SK-N-SH (cell line): ENCODE data around the gene C1S. TPM values are rescaled to one million over a fixed set of nuclear protein-coding genes. Genes with fewer than 3 reads are reported as not detected.
A peak's percentile ranks its signal among the peaks of the same experiment; 100 is the strongest.

Experiments used
- CTCF ChIA-PET: fragments of 300-600, 350-600 bp; formaldehyde crosslinking; extraction: SDS; loops from one replicate; lab custom pipeline; 2021; lab: Yijun Ruan, JAX
- POLR2A ChIA-PET: fragments of 350-600 bp; sonication (Branson Sonifier 250); formaldehyde crosslinking; extraction: SDS; loops from one replicate; lab custom pipeline; 2020; ENCODE audit warnings: antibody characterized with exemption, inconsistent platforms; lab: Yijun Ruan, JAX
- DNase-seq: peaks from one replicate; pipeline ENCODE4 v3.0.0; 2012
- H2AFZ ChIP-seq: fragments of 200-600 bp; sonication (generic); 2 replicates; pipeline ENCODE4 v1.8.1; 2016; ENCODE audit warnings: antibody characterized with exemption, mild to moderate bottlenecking, low read depth
- H3F3A ChIP-seq: fragments of 200-600 bp; sonication (generic); replicated peaks from 2 replicates; pipeline ENCODE3; 2016; ENCODE audit warnings: antibody characterized with exemption, mild to moderate bottlenecking; ENCODE audit not compliant: insufficient read depth
- H3K27ac ChIP-seq, 2 experiments: fragments of 200-500 bp in 1 of 2; fragments of 200-600 bp in 1 of 2; sonication (Bioruptor generic) in 1 of 2; sonication (generic), shearing (Covaris generic) in 1 of 2; 2 replicates each; pipeline versions ENCODE4 v1.5.1 to v1.6.1; 2014 to 2016; ENCODE audit warnings: low read depth in 2 of 2, inconsistent platforms in 1 of 2, low read length in 1 of 2, mild to moderate bottlenecking in 1 of 2, mixed read lengths in 1 of 2
- H3K27me3 ChIP-seq: fragments of 200-600 bp; sonication (generic), shearing (Covaris generic); 2 replicates; pipeline ENCODE4 v1.6.1; 2016; ENCODE audit warnings: mixed run types; ENCODE audit not compliant: insufficient read depth
- H3K36me3 ChIP-seq, 2 experiments: fragments of 200-500 bp in 1 of 2; fragments of 200-600 bp in 1 of 2; sonication (Bioruptor generic) in 1 of 2; sonication (generic) in 1 of 2; replicated peaks in 1 of 2; 2 replicates each; pipeline versions ENCODE3 to v1.5.1; 2014 to 2016; ENCODE audit warnings: low read length in 1 of 2, mild to moderate bottlenecking in 1 of 2; ENCODE audit not compliant: insufficient read depth in 2 of 2, control insufficient read depth in 1 of 2
- H3K4me1 ChIP-seq, 2 experiments: fragments of 200-500 bp in 1 of 2; fragments of 200-600 bp in 1 of 2; sonication (Bioruptor generic) in 1 of 2; sonication (generic), shearing (Covaris generic) in 1 of 2; 2 replicates each; pipeline versions ENCODE4 v1.5.1 to v1.6.1; 2014 to 2016; ENCODE audit warnings: low read depth in 1 of 2, low read length in 1 of 2, mixed run types in 1 of 2; ENCODE audit not compliant: insufficient read depth in 2 of 2, control insufficient read depth in 1 of 2
- H3K4me2 ChIP-seq: fragments of 200-600 bp; sonication (generic), shearing (Covaris generic); 2 replicates; pipeline ENCODE4 v1.6.1; 2017; ENCODE audit warnings: mixed run types
- H3K4me3 ChIP-seq, 2 experiments: fragments of 200-500 bp in 1 of 2; fragments of 200-600 bp in 1 of 2; sonication (Bioruptor generic) in 1 of 2; sonication (generic), shearing (Covaris generic) in 1 of 2; 2 replicates each; pipeline versions ENCODE4 v1.5.1 to v1.8.1; 2014 to 2016; ENCODE audit warnings: low read depth in 2 of 2, inconsistent platforms in 1 of 2, low read length in 1 of 2, mild to moderate bottlenecking in 1 of 2, mixed read lengths in 1 of 2, moderate library complexity in 1 of 2
- H3K79me2 ChIP-seq: fragments of 200-600 bp; sonication (generic); 2 replicates; pipeline ENCODE4 v1.8.1; 2017; ENCODE audit warnings: mild to moderate bottlenecking; ENCODE audit not compliant: insufficient read depth
- H3K9ac ChIP-seq: fragments of 200-600 bp; sonication (generic); 2 replicates; pipeline ENCODE4 v1.6.1; 2017; ENCODE audit warnings: mixed run types
- H3K9me2 ChIP-seq: fragments of 200-600 bp; sonication (generic); 2 replicates; pipeline ENCODE4 v1.6.1; 2017; ENCODE audit warnings: mixed run types
- H3K9me3 ChIP-seq: fragments of 200-600 bp; sonication (generic); 2 replicates; pipeline ENCODE4 v1.6.1; 2017; ENCODE audit warnings: mixed run types, mild to moderate bottlenecking, moderate library complexity
- H4K20me1 ChIP-seq: fragments of 200-600 bp; sonication (generic); 2 replicates; pipeline ENCODE4 v1.6.1; 2017; ENCODE audit warnings: mild to moderate bottlenecking, mixed run types; ENCODE audit not compliant: insufficient read depth
- ELF1 ChIP-seq: IDR thresholded peaks from 2 replicates; pipeline ENCODE4 v1.4.0; 2012
- EZH2phosphoT487 ChIP-seq: fragments of 200-600 bp; sonication (generic); IDR thresholded peaks from 2 replicates; pipeline ENCODE4 v1.6.1; 2017; ENCODE audit warnings: low read depth, mixed run types, mild to moderate bottlenecking, antibody characterized with exemption, moderate library complexity, borderline replicate concordance
- FOXJ3 ChIP-seq: sonication (generic); formaldehyde crosslinking; IDR thresholded peaks from 2 replicates; pipeline ENCODE4 v1.5.1; 2020; ENCODE audit warnings: mild to moderate bottlenecking, missing genetic modification reagents
- FOXM1 ChIP-seq: IDR thresholded peaks from 2 replicates; pipeline ENCODE4 v1.4.0; 2012; ENCODE audit warnings: low read depth, mild to moderate bottlenecking
- GATA2 ChIP-seq: sonication (generic); formaldehyde crosslinking; IDR thresholded peaks from 2 replicates; pipeline ENCODE4 v1.5.0; 2020; ENCODE audit warnings: mild to moderate bottlenecking, missing genetic modification reagents
- JUND ChIP-seq: IDR thresholded peaks from 2 replicates; pipeline ENCODE4 v1.4.0; 2012
- MEF2A ChIP-seq: IDR thresholded peaks from 2 replicates; pipeline ENCODE4 v1.4.0; 2012; ENCODE audit warnings: low read depth, borderline replicate concordance
- MXI1 ChIP-seq: IDR thresholded peaks from 2 replicates; pipeline ENCODE4 v1.6.1; 2012; ENCODE audit warnings: mild to moderate bottlenecking, low read depth, low read length, improper control_type of control experiment
- NFIC ChIP-seq: IDR thresholded peaks from 2 replicates; pipeline ENCODE4 v1.4.0; 2012; ENCODE audit warnings: borderline replicate concordance
- NRF1 ChIP-seq: IDR thresholded peaks from 2 replicates; pipeline ENCODE4 v1.6.1; 2012; ENCODE audit warnings: low read depth, mild to moderate bottlenecking, low read length
- RAD21 ChIP-seq: IDR thresholded peaks from 2 replicates; pipeline ENCODE4 v1.6.1; 2012; ENCODE audit warnings: mild to moderate bottlenecking, low read length
- RCOR1 ChIP-seq: fragments of 150-350 bp; IDR thresholded peaks from 2 replicates; pipeline ENCODE4 v1.6.1; 2017; ENCODE audit warnings: antibody characterized with exemption, low read length
- RXRA ChIP-seq: IDR thresholded peaks from 2 replicates; pipeline ENCODE4 v1.4.0; 2012; ENCODE audit warnings: low read depth, mild to moderate bottlenecking, borderline replicate concordance
- TAF1 ChIP-seq: IDR thresholded peaks from 2 replicates; pipeline ENCODE4 v1.6.1; 2012; ENCODE audit warnings: low read depth, mild to moderate bottlenecking, low read length, moderate library complexity, borderline replicate concordance
- TCF12 ChIP-seq: IDR thresholded peaks from 2 replicates; pipeline ENCODE4 v1.4.0; 2012
- YY1 ChIP-seq: IDR thresholded peaks from 2 replicates; pipeline ENCODE4 v1.4.0; 2012; ENCODE audit warnings: low read depth, mild to moderate bottlenecking
- WGBS: methylation state at CpG from one replicate; pipeline ENCODE4 v1.1.6; 2017; ENCODE audit warnings: low lambda C conversion rate; 5-methylcytosine and 5-hydroxymethylcytosine counted together
- polyA plus RNA-seq, 3 experiments: library from polyadenylated mRNA; depleted of rRNA; stranded (reverse); fragments of >200 nt; gene quantifications; 2 replicates each; pipeline ENCODE4 v1.2.3, GENCODE V29; 2012
- TF ChIP-seq, protein P1 (sequence below): IDR thresholded peaks from 2 replicates; pipeline ENCODE4 v1.6.1; 2012; ENCODE audit warnings: mild to moderate bottlenecking, low read depth, low read length, moderate library complexity
- TF ChIP-seq, protein P2 (sequence below): IDR thresholded peaks from 2 replicates; pipeline ENCODE4 v1.4.0; 2012; ENCODE audit warnings: low read depth
- TF ChIP-seq, protein P3 (sequence below): IDR thresholded peaks from 2 replicates; pipeline ENCODE4 v1.4.0; 2012; ENCODE audit warnings: low read depth, borderline replicate concordance
- TF ChIP-seq, protein P4 (sequence below): fragments of 200-600 bp; sonication (generic); IDR thresholded peaks from 2 replicates; pipeline ENCODE4 v1.6.1; 2017; ENCODE audit warnings: antibody characterized with exemption, mild to moderate bottlenecking, moderate library complexity

C1S gene
- polyA plus RNA-seq, 1 of the 3 experiments (the other 2 are of a cell fraction): 14.5 TPM

DNA sequence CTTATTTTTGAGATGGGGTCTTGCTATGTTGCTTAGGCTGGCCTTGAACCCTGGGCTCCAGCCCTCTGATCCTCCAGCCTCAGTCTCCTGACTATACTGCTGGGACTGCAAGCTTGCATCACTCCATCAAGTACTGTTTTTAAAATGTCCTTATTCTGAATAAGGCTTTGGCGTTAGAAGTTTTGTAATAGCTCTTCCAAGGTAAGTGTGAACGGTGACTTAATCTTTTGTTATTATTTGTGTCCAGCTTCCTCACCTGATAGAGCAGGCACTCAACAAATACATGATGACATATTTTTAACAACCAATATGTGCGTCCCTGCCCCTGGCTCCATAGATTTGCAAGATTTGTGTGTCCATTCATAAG is 47.1 kb downstream of the C1S start:
- 67% methylated on average over 3 of the region's 3 CpGs for WGBS
- H3K4me3 ChIP-seq: peak overlapping the region; percentile 55 to 56
- TF ChIP-seq ELF1 (no peak), TCF12 (no peak), RXRA (no peak), TAF1 (no peak), MXI1 (no peak), EZH2phosphoT487 (no peak), MEF2A (no peak), FOXM1 (no peak), YY1 (no peak), NFIC (no peak), NRF1 (no peak), RCOR1 (no peak), JUND (no peak), GATA2 (no peak), RAD21 (no peak), FOXJ3 (CRISPR knock-in tag) (no peak)
- TF ChIP-seq, protein P1, sequence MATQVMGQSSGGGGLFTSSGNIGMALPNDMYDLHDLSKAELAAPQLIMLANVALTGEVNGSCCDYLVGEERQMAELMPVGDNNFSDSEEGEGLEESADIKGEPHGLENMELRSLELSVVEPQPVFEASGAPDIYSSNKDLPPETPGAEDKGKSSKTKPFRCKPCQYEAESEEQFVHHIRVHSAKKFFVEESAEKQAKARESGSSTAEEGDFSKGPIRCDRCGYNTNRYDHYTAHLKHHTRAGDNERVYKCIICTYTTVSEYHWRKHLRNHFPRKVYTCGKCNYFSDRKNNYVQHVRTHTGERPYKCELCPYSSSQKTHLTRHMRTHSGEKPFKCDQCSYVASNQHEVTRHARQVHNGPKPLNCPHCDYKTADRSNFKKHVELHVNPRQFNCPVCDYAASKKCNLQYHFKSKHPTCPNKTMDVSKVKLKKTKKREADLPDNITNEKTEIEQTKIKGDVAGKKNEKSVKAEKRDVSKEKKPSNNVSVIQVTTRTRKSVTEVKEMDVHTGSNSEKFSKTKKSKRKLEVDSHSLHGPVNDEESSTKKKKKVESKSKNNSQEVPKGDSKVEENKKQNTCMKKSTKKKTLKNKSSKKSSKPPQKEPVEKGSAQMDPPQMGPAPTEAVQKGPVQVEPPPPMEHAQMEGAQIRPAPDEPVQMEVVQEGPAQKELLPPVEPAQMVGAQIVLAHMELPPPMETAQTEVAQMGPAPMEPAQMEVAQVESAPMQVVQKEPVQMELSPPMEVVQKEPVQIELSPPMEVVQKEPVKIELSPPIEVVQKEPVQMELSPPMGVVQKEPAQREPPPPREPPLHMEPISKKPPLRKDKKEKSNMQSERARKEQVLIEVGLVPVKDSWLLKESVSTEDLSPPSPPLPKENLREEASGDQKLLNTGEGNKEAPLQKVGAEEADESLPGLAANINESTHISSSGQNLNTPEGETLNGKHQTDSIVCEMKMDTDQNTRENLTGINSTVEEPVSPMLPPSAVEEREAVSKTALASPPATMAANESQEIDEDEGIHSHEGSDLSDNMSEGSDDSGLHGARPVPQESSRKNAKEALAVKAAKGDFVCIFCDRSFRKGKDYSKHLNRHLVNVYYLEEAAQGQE: no peak
- TF ChIP-seq, protein P2, sequence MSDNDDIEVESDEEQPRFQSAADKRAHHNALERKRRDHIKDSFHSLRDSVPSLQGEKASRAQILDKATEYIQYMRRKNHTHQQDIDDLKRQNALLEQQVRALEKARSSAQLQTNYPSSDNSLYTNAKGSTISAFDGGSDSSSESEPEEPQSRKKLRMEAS: no peak
- TF ChIP-seq, protein P3, sequence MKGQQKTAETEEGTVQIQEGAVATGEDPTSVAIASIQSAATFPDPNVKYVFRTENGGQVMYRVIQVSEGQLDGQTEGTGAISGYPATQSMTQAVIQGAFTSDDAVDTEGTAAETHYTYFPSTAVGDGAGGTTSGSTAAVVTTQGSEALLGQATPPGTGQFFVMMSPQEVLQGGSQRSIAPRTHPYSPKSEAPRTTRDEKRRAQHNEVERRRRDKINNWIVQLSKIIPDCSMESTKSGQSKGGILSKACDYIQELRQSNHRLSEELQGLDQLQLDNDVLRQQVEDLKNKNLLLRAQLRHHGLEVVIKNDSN: no peak
- TF ChIP-seq, protein P4, sequence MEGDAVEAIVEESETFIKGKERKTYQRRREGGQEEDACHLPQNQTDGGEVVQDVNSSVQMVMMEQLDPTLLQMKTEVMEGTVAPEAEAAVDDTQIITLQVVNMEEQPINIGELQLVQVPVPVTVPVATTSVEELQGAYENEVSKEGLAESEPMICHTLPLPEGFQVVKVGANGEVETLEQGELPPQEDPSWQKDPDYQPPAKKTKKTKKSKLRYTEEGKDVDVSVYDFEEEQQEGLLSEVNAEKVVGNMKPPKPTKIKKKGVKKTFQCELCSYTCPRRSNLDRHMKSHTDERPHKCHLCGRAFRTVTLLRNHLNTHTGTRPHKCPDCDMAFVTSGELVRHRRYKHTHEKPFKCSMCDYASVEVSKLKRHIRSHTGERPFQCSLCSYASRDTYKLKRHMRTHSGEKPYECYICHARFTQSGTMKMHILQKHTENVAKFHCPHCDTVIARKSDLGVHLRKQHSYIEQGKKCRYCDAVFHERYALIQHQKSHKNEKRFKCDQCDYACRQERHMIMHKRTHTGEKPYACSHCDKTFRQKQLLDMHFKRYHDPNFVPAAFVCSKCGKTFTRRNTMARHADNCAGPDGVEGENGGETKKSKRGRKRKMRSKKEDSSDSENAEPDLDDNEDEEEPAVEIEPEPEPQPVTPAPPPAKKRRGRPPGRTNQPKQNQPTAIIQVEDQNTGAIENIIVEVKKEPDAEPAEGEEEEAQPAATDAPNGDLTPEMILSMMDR: no peak
- TF ChIP-seq, all 33 proteins: peak for 0
- H3K9ac ChIP-seq: peak overlapping the region; percentile 83; the same call in 1 of the 2 replicates
- ChIA-PET POLR2A (interaction anchor here (2.7 kb wide), 1 partner anchor 164 kb away, joined by 20 read pairs; the partner anchor contains the start of genes C12orf57 and RNU7-1), CTCF (interaction anchor here (0.6 to 3.9 kb wide), 10 partner anchors 8 to 163 kb away, joined by 3 to 28 read pairs (median 7); partner anchors contain the start of genes C12orf57, C1R, C1S and LPCAT3)
- H2AFZ ChIP-seq: no peak overlapping the region
- no peaks in the 10 kb centered on the region for H3K79me2 ChIP-seq
- H3K4me2 ChIP-seq: peak overlapping the region; percentile 80
- H3K4me1 ChIP-seq: peaks cover 0 to 15% of the 10 kb centered on the region in 2 experiments; a peak in 1 of 4 replicates
- H4K20me1 ChIP-seq: no peaks in the 10 kb centered on the region
- 0 out of 2 replicates have a peak, but pooled peaks cover 6% of the 10 kb centered on the region for H3K9me3 ChIP-seq
- no peak for DNase-seq
- peaks cover 0 to 5% of the 10 kb centered on the region in 2 experiments for H3K36me3 ChIP-seq
- peak overlapping the region; percentile 61 to 83; a peak in 3 of 4 replicates for H3K27ac ChIP-seq
- H3F3A ChIP-seq: no peaks in the 10 kb centered on the region
- no peaks in the 10 kb centered on the region for H3K27me3 ChIP-seq
- H3K9me2 ChIP-seq: no peaks in the 10 kb centered on the region
